ENCODE measurements around the gene MAP3K10. TPM values are rescaled to one million over a fixed set of nuclear protein-coding genes. Genes with fewer than 3 reads are reported as not detected.

Gene MAP3K10
- total and polyA plus RNA-seq, 2 of the 4 experiments (the other 2 are of a cell fraction), result 1.8 to 5.5 TPM

GRCh38 chr19:40208602-40209001 lies 17.4 kb downstream of the MAP3K10 start:
- 100% methylated on average over 3 of the region's 5 CpGs; no CpG with 5 or more reads in 1 of the 2 experiments for WGBS, 2 experiments (ENCODE audit: extremely low coverage in 2 of 2, insufficient read length in 1 of 2)
- POLR2A ChIA-PET (ENCODE audit: unreplicated experiment), result no interaction called here
- BruUV-seq (replicated peaks), result no TSS peak
- no peak overlapping the region for H3K27ac ChIP-seq (ENCODE audit: insufficient read depth, low read length)
- H2BK20ac ChIP-seq (ENCODE audit: low read depth, low read length), result no peak overlapping the region
- no peak overlapping the region for H4K5ac ChIP-seq (ENCODE audit: low read depth, low read length)
- no peak overlapping the region for H3K4me2 ChIP-seq (ENCODE audit: low read depth, low read length)
- no peaks in the 10 kb centered on the region for H3K9me3 ChIP-seq (ENCODE audit: control insufficient read depth, insufficient read depth, low read length)
- H3K9me1 ChIP-seq (ENCODE audit: insufficient read depth, low read length), result peaks cover 4% of the 10 kb centered on the region
- H3K79me1 ChIP-seq (ENCODE audit: low read depth in 1 of 2, low read length in 2 of 2), result no peaks in the 10 kb centered on the region
- no peaks in the 10 kb centered on the region for H3K4me1 ChIP-seq (ENCODE audit: control insufficient read depth, insufficient read depth, low read length)
- CTCF ChIA-PET, result no interaction called here
- H2BK5ac ChIP-seq (ENCODE audit: low read depth, low read length, poor library complexity, severe bottlenecking), result no peak overlapping the region
- dilution Hi-C loops (cut with HindIII; ENCODE audit: low sequenced_read_pairs, unreplicated experiment) (no loop called here), in situ Hi-C loops (cut with MboI; ENCODE audit: low sequenced_read_pairs) (no loop called here), intact Hi-C loops (cut with micrococcal nuclease) (no loop called here)
- H2BK120ac ChIP-seq (ENCODE audit: low read depth, low read length), result no peak overlapping the region
- no peak overlapping the region for H3K18ac ChIP-seq (ENCODE audit: low read depth, low read length)
- no peak overlapping the region for H3K14ac ChIP-seq (replicated peaks; ENCODE audit: low read depth, low read length)
- no peak overlapping the region for H3K4ac ChIP-seq (ENCODE audit: low read depth, low read length)
- no peak overlapping the region for H4K91ac ChIP-seq (ENCODE audit: insufficient read depth, low read depth, low read length)
- H3K9ac ChIP-seq (ENCODE audit: low read depth, low read length), result no peak overlapping the region
- H2AK5ac ChIP-seq (ENCODE audit: low read depth, low read length), result no peak overlapping the region
- H2BK15ac ChIP-seq (ENCODE audit: low read depth, low read length), result no peak overlapping the region
- DNase-seq, result no peak
- H3K36me3 ChIP-seq (ENCODE audit: control insufficient read depth, insufficient read depth, low read length), result peaks cover 45% of the 10 kb centered on the region
- H3K23ac ChIP-seq (ENCODE audit: low read depth, low read length), result no peak overlapping the region
- peak overlapping the region; percentile 15 for H2AFZ ChIP-seq (replicated peaks; ENCODE audit: low read length, poor library complexity)
- H4K20me1 ChIP-seq (ENCODE audit: insufficient read depth, low read length), result no peaks in the 10 kb centered on the region
- no peaks in the 10 kb centered on the region for H3K27me3 ChIP-seq (ENCODE audit: control insufficient read depth, insufficient read depth, low read length)
- H2AK9ac ChIP-seq (replicated peaks; ENCODE audit: low read depth, low read length, poor library complexity), result no peak overlapping the region
- TF ChIP-seq NFE2L2 (IDR thresholded peaks at IDR 0.05; ENCODE audit: low read depth, low read length), result no peak
- TF ChIP-seq RAD21 (IDR thresholded peaks at IDR 0.05; ENCODE audit: low read length), result no peak
- no peak for TF ChIP-seq MAZ (IDR thresholded peaks at IDR 0.05; ENCODE audit: borderline replicate concordance, low read depth, low read length)
- TF ChIP-seq CHD1 (IDR thresholded peaks at IDR 0.05; ENCODE audit: low read depth, low read length), result no peak
- no peak for TF ChIP-seq RCOR1 (IDR thresholded peaks at IDR 0.05; ENCODE audit: insufficient replicate concordance, low read length)
- TF ChIP-seq USF2 (IDR thresholded peaks at IDR 0.05; ENCODE audit: low read depth, low read length), result no peak
- TF ChIP-seq CTCF (conservative IDR thresholded peaks at IDR 0.05; ENCODE audit: low read depth, low read length), result no peak
- no peak for TF ChIP-seq ELK1 (IDR thresholded peaks at IDR 0.05; ENCODE audit: borderline replicate concordance, low read depth, low read length)
- TF ChIP-seq FOS (IDR thresholded peaks at IDR 0.05; ENCODE audit: low read depth, low read length), result no peak
- TF ChIP-seq RFX5 (IDR thresholded peaks at IDR 0.05; ENCODE audit: low read depth, low read length), result no peak
- TF ChIP-seq CEBPB (IDR thresholded peaks at IDR 0.05; ENCODE audit: low read depth, low read length), result no peak
- no peak for TF ChIP-seq SMC3 (IDR thresholded peaks at IDR 0.05; ENCODE audit: low read depth, low read length)
- TF ChIP-seq MXI1 (IDR thresholded peaks at IDR 0.05; ENCODE audit: borderline replicate concordance, low read depth, low read length), result no peak
- TF ChIP-seq MAFK (IDR thresholded peaks at IDR 0.05; ENCODE audit: low read depth, low read length), result no peak
- TF ChIP-seq POLR2A (IDR thresholded peaks at IDR 0.05; ENCODE audit: low read depth, low read length), result no peak
- TF ChIP-seq BHLHE40 (IDR thresholded peaks at IDR 0.05; ENCODE audit: low read depth, low read length), result no peak
- H4K8ac ChIP-seq (ENCODE audit: low read depth in 2 of 2, low read length in 2 of 2), result no peak overlapping the region
- no peak overlapping the region for H3K4me3 ChIP-seq (ENCODE audit: insufficient read depth, low read depth, low read length)
- H3K56ac ChIP-seq (ENCODE audit: extremely low read depth, insufficient read depth, low read length), result no peak overlapping the region
- ATAC-seq (ENCODE audit: low read depth), result no peak
